HG02870 (cell line): Measurements from ENCODE around the gene TMEM25.
A peak's percentile ranks its signal among the peaks of the same experiment; 100 is the strongest.

Experiments
- ATAC-seq: cut with Tn5 transposase; IDR thresholded peaks from one replicate; pipeline ENCODE4 v1.9.1; 2021; ENCODE audit warnings: mild to moderate bottlenecking, moderate library complexity; ENCODE audit not compliant: unreplicated experiment

TMEM25 gene

GRCh38 chr11:118531597-118532084 is 649 bp downstream of the TMEM25 start:
- no peak for ATAC-seq

GRCh38 chr11:118532091-118532490 is 1.1 kb downstream of the TMEM25 start:
- ATAC-seq, result no peak

GRCh38 chr11:118532852-118533768 is 2.1 kb downstream of the TMEM25 start:
- ATAC-seq, result no peak

GRCh38 chr11:118533769-118534729 is 3.1 kb downstream of the TMEM25 start:
- ATAC-seq, result no peak

- no peak for ATAC-seq
Observed at GRCh38 chr11:118535261-118535660, 4.3 kb downstream of the TMEM25 start.

GRCh38 chr11:118536726-118537125 is 5.7 kb downstream of the TMEM25 start:
- ATAC-seq, result no peak

- no peak for ATAC-seq
Observed at GRCh38 chr11:118537409-118537980, 6.5 kb downstream of the TMEM25 start.

GRCh38 chr11:118544010-118544646 is 13.1 kb downstream of the TMEM25 start:
- ATAC-seq, result no peak

GRCh38 chr11:118544647-118545010 is 13.6 kb downstream of the TMEM25 start:
- ATAC-seq, result no peak

- no peak for ATAC-seq
Observed at GRCh38 chr11:118545533-118545932, 14.5 kb downstream of the TMEM25 start.

- no peak for ATAC-seq
Observed at GRCh38 chr11:118547132-118547531, 16.1 kb downstream of the TMEM25 start.

GRCh38 chr11:118552341-118552740 is 21.3 kb downstream of the TMEM25 start:
- ATAC-seq, result no peak

- no peak for ATAC-seq
Observed at GRCh38 chr11:118560806-118561205, 29.8 kb downstream of the TMEM25 start.

- no peak for ATAC-seq
Observed at GRCh38 chr11:118565051-118565450, 34.1 kb downstream of the TMEM25 start.

- ATAC-seq, result no peak
Observed at GRCh38 chr11:118569670-118570069, 38.7 kb downstream of the TMEM25 start.

GRCh38 chr11:118570787-118571186 is 39.8 kb downstream of the TMEM25 start:
- ATAC-seq, result no peak

- ATAC-seq, result peak; percentile 12
Observed at GRCh38 chr11:118571701-118572060, 40.7 kb downstream of the TMEM25 start.

GRCh38 chr11:118572061-118572980 is 41.3 kb downstream of the TMEM25 start, which contains the start of gene ARCN1:
TSS of gene ARCN1 (plus strand) at chr11:118572409. CDS start at chr11:118572548, 139 bp downstream.
- peak; percentile 51 for ATAC-seq

GRCh38 chr11:118572981-118573550 is 42.1 kb downstream of the TMEM25 start:
- peak; percentile 34 for ATAC-seq
